B cell (primary cell): ENCODE results near the gene UBN2. TPM values are rescaled to one million over a fixed set of nuclear protein-coding genes. Genes with fewer than 3 reads are reported as not detected.

ENCODE experiments used
- ATAC-seq: fragments of 200-7000 bp; cut with Tn5 transposase; one replicate; pipeline ENCODE4 v1.10.0; 2021; ENCODE audit warnings: low read depth, mild to moderate bottlenecking, moderate number of reproducible peaks, moderate library complexity
- CTCF ChIA-PET: fragments of 350-600 bp; sonication (Branson Sonifier 250); formaldehyde crosslinking; loops from one replicate; lab custom pipeline; 2021; ENCODE audit warnings: antibody characterized with exemption, inconsistent platforms; lab: Charles Lee
- POLR2A ChIA-PET: fragments of 350-600 bp; sonication (Branson Sonifier 250); formaldehyde crosslinking; loops from one replicate; lab custom pipeline; 2021; ENCODE audit warnings: antibody characterized with exemption; lab: Charles Lee
- DNase-seq: peaks from one replicate; pipeline ENCODE4 v3.0.0; 2013
- H2AFZ ChIP-seq: 2 replicates; pipeline ENCODE4 v1.6.1; 2012; ENCODE audit warnings: mild to moderate bottlenecking, low read depth, low read length; ENCODE audit not compliant: insufficient read depth, poor library complexity, severe bottlenecking
- H3K27ac ChIP-seq, 2 donors: 1 replicate in 1 of 2; 2 replicates in 1 of 2; pipeline ENCODE4 v1.5.1; 2012 to 2013; ENCODE audit warnings: low read length in 2 of 2, mild to moderate bottlenecking in 2 of 2, moderate library complexity in 1 of 2
- H3K27me3 ChIP-seq, 4 experiments: fragments of 200-600 bp in 1 of 4; sonication (generic) in 1 of 4; replicated peaks in 1 of 4; 1 replicate in 2 of 4; 2 replicates in 2 of 4; pipeline versions ENCODE4 v1.6.1 to v1.7.0; 2013 to 2016; ENCODE audit warnings: low read length in 3 of 4, mild to moderate bottlenecking in 2 of 4, mixed read lengths in 1 of 4, moderate library complexity in 1 of 4; ENCODE audit not compliant: insufficient read depth in 4 of 4, control insufficient read depth in 3 of 4; ENCODE audit errors: control extremely low read depth in 1 of 4
- H3K36me3 ChIP-seq, 2 experiments: replicated peaks in 1 of 2; 1 replicate in 1 of 2; 2 replicates in 1 of 2; pipeline versions ENCODE4 v1.6.1 to v1.7.1; 2013; ENCODE audit warnings: low read length in 1 of 2; ENCODE audit not compliant: insufficient read depth in 2 of 2, control insufficient read depth in 1 of 2; ENCODE audit errors: control extremely low read depth in 1 of 2, extremely low read depth in 1 of 2
- H3K4me1 ChIP-seq, 2 donors: fragments of 200-600 bp in 1 of 2; sonication (generic) in 1 of 2; 1 replicate in 1 of 2; 2 replicates in 1 of 2; pipeline versions ENCODE4 v1.5.1 to v1.6.1; 2013 to 2017; ENCODE audit warnings: low read length in 2 of 2; ENCODE audit not compliant: control insufficient read depth in 2 of 2, insufficient read depth in 2 of 2
- H3K4me2 ChIP-seq: replicated peaks from 2 replicates; pipeline ENCODE3; 2012; ENCODE audit warnings: mild to moderate bottlenecking, low read depth, low read length; ENCODE audit not compliant: poor library complexity, severe bottlenecking
- H3K4me3 ChIP-seq, 5 experiments: fragments of 200-600 bp in 1 of 5; sonication (generic) in 1 of 5; 1 replicate in 3 of 5; 2 replicates in 2 of 5; pipeline versions ENCODE4 v1.5.1 to v1.7.0; 2011 to 2016; ENCODE audit warnings: low read length in 4 of 5, mild to moderate bottlenecking in 4 of 5, low read depth in 2 of 5, control low read depth in 1 of 5, moderate library complexity in 1 of 5; ENCODE audit not compliant: insufficient read depth in 1 of 5; ENCODE audit errors: control extremely low read depth in 1 of 5, extremely low read depth in 1 of 5
- H3K79me2 ChIP-seq: fragments of 200-600 bp; sonication (generic); one replicate; pipeline ENCODE4 v1.6.0; 2016; ENCODE audit warnings: low read length; ENCODE audit not compliant: control insufficient read depth, insufficient read depth
- H3K9ac ChIP-seq: fragments of 200-600 bp; sonication (generic); 2 replicates; pipeline ENCODE4 v1.6.1; 2017; ENCODE audit warnings: mild to moderate bottlenecking, low read length, moderate library complexity
- H3K9me3 ChIP-seq, 3 donors: one replicate each; pipeline versions ENCODE4 v1.6.1 to v1.7.1; 2013; ENCODE audit warnings: low read length in 2 of 3; ENCODE audit not compliant: control insufficient read depth in 2 of 3, insufficient read depth in 1 of 3; ENCODE audit errors: control extremely low read depth in 1 of 3
- H4K20me1 ChIP-seq: 2 replicates; pipeline ENCODE4 v1.6.0; 2012; ENCODE audit warnings: mild to moderate bottlenecking, low read length; ENCODE audit not compliant: insufficient read depth, control insufficient read depth, poor library complexity, severe bottlenecking
- H3K27ac Mint-ChIP-seq: one replicate; pipeline ENCODE4 v1.8.0; 2021; ENCODE audit warnings: mixed read lengths
- H3K27me3 Mint-ChIP-seq: one replicate; pipeline ENCODE4 v1.8.0; 2021; ENCODE audit warnings: mixed read lengths
- H3K4me1 Mint-ChIP-seq: one replicate; pipeline ENCODE4 v1.8.0; 2021; ENCODE audit warnings: mixed read lengths
- H3K4me3 Mint-ChIP-seq: one replicate; pipeline ENCODE4 v1.8.0; 2021; ENCODE audit warnings: mixed read lengths
- H3K9me3 Mint-ChIP-seq: one replicate; pipeline ENCODE4 v1.8.0; 2022; ENCODE audit warnings: mixed read lengths; ENCODE audit not compliant: insufficient read depth
- CTCF ChIP-seq: fragments of 200-600 bp; IDR thresholded peaks from one replicate; pipeline ENCODE4 v1.8.0; 2022; ENCODE audit warnings: antibody characterized with exemption, mild to moderate bottlenecking
- EZH2 ChIP-seq: IDR thresholded peaks from 2 replicates; pipeline ENCODE4 v1.6.1; 2012; ENCODE audit warnings: borderline replicate concordance, low read depth, mild to moderate bottlenecking, moderate library complexity, low read length; ENCODE audit not compliant: insufficient read depth, poor library complexity, severe bottlenecking
- WGBS: methylation state at CpG from one replicate; pipeline ENCODE4 v1.1.5; 2013; ENCODE audit warnings: missing lambda C conversion rate; ENCODE audit not compliant: insufficient coverage; 5-methylcytosine and 5-hydroxymethylcytosine counted together
- intact Hi-C: fragments of 100-400 bp; cut with micrococcal nuclease; formaldehyde crosslinking; loops from one replicate; pipeline ENCODE4 v1.10.0; 2022
- polyA plus RNA-seq: library from polyadenylated mRNA; depleted of rRNA; stranded (reverse); fragments of >200 nt; gene quantifications from 2 replicates; pipeline ENCODE4 v1.2.3, GENCODE V29; 2012
- total RNA-seq, 2 donors: library from RNA; stranded (reverse); fragments of 120-200 nt in 1 of 2; gene quantifications; 1 replicate in 1 of 2; 2 replicates in 1 of 2; pipeline versions ENCODE4 v1.2.3 to v1.2.4, GENCODE V29; 2013 to 2022

Gene UBN2
- total and polyA plus RNA-seq, 2 donors (not counting 1 experiment from before 2014, with no cell fraction given): 2.4 to 33.4 TPM

GRCh38 chr7:139351027-139351426, 120.0 kb downstream of the UBN2 start:
- intact Hi-C loops: no loop called here

GRCh38 chr7:139354729-139355128, 123.7 kb downstream of the UBN2 start:
- H3K4me3 Mint-ChIP-seq: no peak overlapping the region
- ATAC-seq (no peak), DNase-seq (no peak)
- Histone ChIP-seq H3K9ac (no peak overlapping the region), H3K9me3 (no peaks in the 10 kb centered on the region), H4K20me1 (no peaks in the 10 kb centered on the region), H3K27me3 (no peaks in the 10 kb centered on the region), H3K4me2 (no peak overlapping the region), H2AFZ (no peak overlapping the region), H3K4me1 (peaks cover 3% of the 10 kb centered on the region in 2 donors), H3K4me3 (no peak overlapping the region), H3K36me3 (peaks cover 6 to 9% of the 10 kb centered on the region in 2 experiments), H3K27ac (no peak overlapping the region), H3K79me2 (peaks cover 29% of the 10 kb centered on the region)
- no peak for TF ChIP-seq EZH2
- no peak for TF ChIP-seq CTCF
- peaks cover 11% of the 10 kb centered on the region for H3K4me1 Mint-ChIP-seq
- ChIA-PET POLR2A (no interaction called here), CTCF (interaction anchor here (0.9 to 2.0 kb wide), 3 partner anchors 8 to 80 kb away, joined by 3 to 5 read pairs (median 3); no protein-coding TSS in a partner anchor)
- H3K9me3 Mint-ChIP-seq: no peaks in the 10 kb centered on the region
- no peak overlapping the region for H3K27ac Mint-ChIP-seq
- intact Hi-C loops: no loop called here
- 100% methylated on average over 2 of the region's 2 CpGs for WGBS
- H3K27me3 Mint-ChIP-seq: no peaks in the 10 kb centered on the region

More at GRCh38 chr7:139351027-139351426, 120.0 kb downstream of the UBN2 start:
- ChIA-PET POLR2A (no interaction called here), CTCF (no interaction called here)
- peaks cover 35% of the 10 kb centered on the region for H3K79me2 ChIP-seq
- DNase-seq (no peak), ATAC-seq (no peak)
- no peak overlapping the region for H3K4me3 Mint-ChIP-seq
- H2AFZ ChIP-seq: no peak overlapping the region
- TF ChIP-seq CTCF: no peak
- no peak for TF ChIP-seq EZH2
- WGBS: 100% methylated on average over 1 of the region's 2 CpGs
- H3K9ac ChIP-seq: no peak overlapping the region
- no peaks in the 10 kb centered on the region for H3K4me1 ChIP-seq
- H3K27me3 ChIP-seq: no peaks in the 10 kb centered on the region
- H3K4me2 ChIP-seq: no peak overlapping the region
- H3K4me1 Mint-ChIP-seq: peaks cover 2% of the 10 kb centered on the region
- H3K9me3 Mint-ChIP-seq: no peaks in the 10 kb centered on the region
- H3K27ac Mint-ChIP-seq: no peak overlapping the region
- H3K27ac ChIP-seq: no peak overlapping the region
- H3K36me3 ChIP-seq: peaks cover 8 to 27% of the 10 kb centered on the region in 2 experiments
- no peaks in the 10 kb centered on the region for H4K20me1 ChIP-seq
- H3K27me3 Mint-ChIP-seq: no peaks in the 10 kb centered on the region
- H3K4me3 ChIP-seq: no peak overlapping the region
- no peaks in the 10 kb centered on the region for H3K9me3 ChIP-seq
